CD4-positive, alpha-beta memory T cell (primary cell): ENCODE data around the gene PRR29. TPM values are rescaled to one million over a fixed set of nuclear protein-coding genes. Genes with fewer than 3 reads are reported as not detected.
A peak's percentile ranks its signal among the peaks of the same experiment; 100 is the strongest.

Experiments
- CTCF ChIA-PET: fragments of 350-600 bp; sonication (Branson Sonifier 250); formaldehyde crosslinking; loops from one replicate; lab custom pipeline; 2021; ENCODE audit warnings: inconsistent platforms; ENCODE audit not compliant: partially characterized antibody; lab: Charles Lee
- POLR2A ChIA-PET: fragments of 350-600 bp; sonication (Branson Sonifier 250); formaldehyde crosslinking; loops from one replicate; lab custom pipeline; 2021; ENCODE audit not compliant: partially characterized antibody; lab: Charles Lee
- DNase-seq, 5 donors: peaks; one replicate each; pipeline versions ENCODE4 v3.0.0 to v3.0.0-alpha.2; 2020 to 2022; ENCODE audit warnings: mixed read lengths in 1 of 5
- H3K27ac ChIP-seq: one replicate; pipeline ENCODE4 v1.7.0; 2013; ENCODE audit warnings: low read depth, low read length
- H3K27me3 ChIP-seq: 2 replicates; pipeline ENCODE4 v1.7.0; 2013; ENCODE audit warnings: mild to moderate bottlenecking, low read length, moderate library complexity; ENCODE audit not compliant: insufficient read depth
- H3K36me3 ChIP-seq: 2 replicates; pipeline ENCODE4 v1.7.0; 2013; ENCODE audit warnings: mild to moderate bottlenecking, low read length, moderate library complexity; ENCODE audit not compliant: insufficient read depth
- H3K4me1 ChIP-seq: 2 replicates; pipeline ENCODE4 v1.7.0; 2013; ENCODE audit warnings: mild to moderate bottlenecking, low read length, moderate library complexity; ENCODE audit not compliant: insufficient read depth
- H3K4me3 ChIP-seq, 2 donors: one replicate each; pipeline ENCODE4 v1.7.0; 2013; ENCODE audit warnings: low read length in 2 of 2, mild to moderate bottlenecking in 1 of 2
- H3K9me3 ChIP-seq, 2 donors: one replicate each; pipeline ENCODE4 v1.7.0; 2013; ENCODE audit warnings: low read length in 2 of 2, control low read depth in 1 of 2; ENCODE audit not compliant: control insufficient read depth in 1 of 2
- H3K27ac Mint-ChIP-seq, 7 donors: one replicate each; pipeline ENCODE4 v1.8.0; 2020 to 2021; ENCODE audit warnings: mixed read lengths in 7 of 7, mild to moderate bottlenecking in 6 of 7, inconsistent platforms in 3 of 7, moderate library complexity in 3 of 7
- H3K27me3 Mint-ChIP-seq, 2 donors: one replicate each; pipeline ENCODE4 v1.8.0; 2020 to 2021; ENCODE audit warnings: mixed read lengths in 2 of 2
- H3K36me3 Mint-ChIP-seq, 2 donors: one replicate each; pipeline ENCODE4 v1.8.0; 2020 to 2021; ENCODE audit warnings: mixed read lengths in 2 of 2, inconsistent platforms in 1 of 2, mild to moderate bottlenecking in 1 of 2
- H3K4me1 Mint-ChIP-seq, 4 donors: one replicate each; pipeline ENCODE4 v1.8.0; 2020 to 2021; ENCODE audit warnings: mixed read lengths in 4 of 4, mild to moderate bottlenecking in 1 of 4
- H3K4me3 Mint-ChIP-seq, 8 donors: one replicate each; pipeline ENCODE4 v1.8.0; 2020 to 2021; ENCODE audit warnings: mixed read lengths in 8 of 8, mild to moderate bottlenecking in 7 of 8, moderate library complexity in 6 of 8, inconsistent platforms in 3 of 8
- H3K9me3 Mint-ChIP-seq, 8 donors: one replicate each; pipeline ENCODE4 v1.8.0; 2020 to 2021; ENCODE audit warnings: mixed read lengths in 8 of 8, mild to moderate bottlenecking in 5 of 8, inconsistent platforms in 3 of 8, moderate library complexity in 1 of 8
- intact Hi-C: fragments of 100-400 bp; cut with micrococcal nuclease; formaldehyde crosslinking; loops from one replicate; pipeline ENCODE4 v1.15.1; 2023
- polyA plus RNA-seq, 2 donors: library from polyadenylated mRNA; unstranded; fragments of 300-500 nt; fragmentation: Illumina TruSeq; gene quantifications; one replicate each; pipeline ENCODE4 v1.2.3, GENCODE V29; 2021
- total RNA-seq, 2 experiments: library from RNA; stranded (reverse); gene quantifications; one replicate each; pipeline ENCODE4 v1.2.3, GENCODE V29; 2021

The PRR29 gene
- total and polyA plus RNA-seq, 4 experiments from 2014 or later, result 0.19 to 6.0 (median 3.3) TPM

GRCh38 chr17:63983320-63983719 is 14.8 kb upstream of the PRR29 start:
- Mint-ChIP-seq H3K36me3 (peaks cover 2 to 4% of the 10 kb centered on the region in 2 donors), H3K4me3 (no peak overlapping the region), H3K9me3 (peaks cover 2 to 14% (median 8%) of the 10 kb centered on the region in 8 donors), H3K27me3 (peaks cover 0 to 2% of the 10 kb centered on the region in 2 donors), H3K27ac (no peak overlapping the region), H3K4me1 (peaks cover 12 to 24% (median 17%) of the 10 kb centered on the region in 4 donors)
- Histone ChIP-seq H3K9me3 (no peaks in the 10 kb centered on the region), H3K4me1 (peaks cover 15% of the 10 kb centered on the region), H3K36me3 (no peaks in the 10 kb centered on the region), H3K27ac (no peak overlapping the region), H3K27me3 (no peaks in the 10 kb centered on the region), H3K4me3 (no peak overlapping the region)
- DNase-seq, result no peak
- ChIA-PET CTCF (interaction anchor here (0.7 to 32.9 kb wide), 6 partner anchors 9 to 78 kb away, joined by 3 to 556 read pairs (median 4); partner anchors contain the start of genes CD79B and ICAM2), POLR2A (interaction anchor here (0.9 to 3.3 kb wide), 2 partner anchors 9 to 38 kb away, joined by 3 to 37 read pairs; partner anchors contain the start of gene ICAM2)
- intact Hi-C loops, result no loop called here

- Mint-ChIP-seq H3K4me3 (peak overlapping the region in 1 of 8 donors; percentile 39), H3K9me3 (peaks cover 2 to 14% (median 8%) of the 10 kb centered on the region in 8 donors), H3K36me3 (peaks cover 2 to 4% of the 10 kb centered on the region in 2 donors), H3K27me3 (peaks cover 0 to 2% of the 10 kb centered on the region in 2 donors), H3K27ac (peak overlapping the region in 1 of 7 donors; percentile 98), H3K4me1 (peaks cover 12 to 24% (median 17%) of the 10 kb centered on the region in 4 donors)
- Histone ChIP-seq H3K4me3 (no peak overlapping the region), H3K4me1 (peaks cover 15% of the 10 kb centered on the region), H3K27ac (no peak overlapping the region), H3K9me3 (no peaks in the 10 kb centered on the region), H3K36me3 (no peaks in the 10 kb centered on the region), H3K27me3 (no peaks in the 10 kb centered on the region)
- intact Hi-C loops, result no loop called here
- ChIA-PET POLR2A (interaction anchor here (1.3 to 4.9 kb wide), 8 partner anchors 9 to 162 kb away, joined by 5 to 37 read pairs (median 12); partner anchors contain the start of genes ICAM2 and PRR29), CTCF (interaction anchor here (1.0 to 32.9 kb wide), 6 partner anchors 11 to 79 kb away, joined by 3 to 556 read pairs (median 13); partner anchors contain the start of genes GH1 and ICAM2)
- no peak for DNase-seq
These were observed 13.9 kb upstream of the PRR29 start for GRCh38 chr17:63984236-63984635.

- Mint-ChIP-seq H3K27me3 (peaks cover 0 to 2% of the 10 kb centered on the region in 2 donors), H3K9me3 (peaks cover 2 to 14% (median 8%) of the 10 kb centered on the region in 8 donors), H3K36me3 (peaks cover 2 to 4% of the 10 kb centered on the region in 2 donors), H3K27ac (peak overlapping the region; percentile 61 to 98 (median 87)), H3K4me1 (peaks cover 16 to 29% (median 19%) of the 10 kb centered on the region in 4 donors), H3K4me3 (peak overlapping the region in 5 of 8 donors; percentile 10 to 86 (median 47))
- Histone ChIP-seq H3K27ac (no peak overlapping the region), H3K36me3 (no peaks in the 10 kb centered on the region), H3K4me3 (no peak overlapping the region), H3K4me1 (peaks cover 18% of the 10 kb centered on the region), H3K27me3 (no peaks in the 10 kb centered on the region), H3K9me3 (no peaks in the 10 kb centered on the region)
- intact Hi-C loops, result loop anchor here (5.0 kb wide), 1 partner anchor 38 kb away; no protein-coding TSS in a partner anchor
- ChIA-PET CTCF (interaction anchor here (1.0 to 32.9 kb wide), 13 partner anchors 9 to 151 kb away, joined by 3 to 556 read pairs (median 6); partner anchors contain the start of genes GH1 and ICAM2), POLR2A (interaction anchor here (0.8 to 4.9 kb wide), 15 partner anchors 9 to 161 kb away, joined by 3 to 37 read pairs (median 5); partner anchors contain the start of genes CD79B, ERN1, ICAM2 and PRR29)
- DNase-seq, result peak; percentile 46 to 86 (median 70)
These were observed 13.3 kb upstream of the PRR29 start for GRCh38 chr17:63984651-63985386.

- peak overlapping the region in 5 of 8 donors; percentile 10 to 86 (median 47) for H3K4me3 Mint-ChIP-seq
- no peaks in the 10 kb centered on the region for H3K27me3 ChIP-seq
- peaks cover 2 to 14% (median 8%) of the 10 kb centered on the region in 8 donors for H3K9me3 Mint-ChIP-seq
- DNase-seq, result no peak
- H3K9me3 ChIP-seq, result no peaks in the 10 kb centered on the region
- peaks cover 25% of the 10 kb centered on the region for H3K4me1 ChIP-seq
- ChIA-PET CTCF (interaction anchor here (1.1 to 32.9 kb wide), 13 partner anchors 10 to 150 kb away, joined by 3 to 556 read pairs (median 6); partner anchors contain the start of genes GH1 and ICAM2), POLR2A (interaction anchor here (0.8 to 4.9 kb wide), 15 partner anchors 9 to 160 kb away, joined by 3 to 37 read pairs (median 5); partner anchors contain the start of genes CD79B, ERN1, ICAM2 and PRR29)
- H3K36me3 ChIP-seq, result no peaks in the 10 kb centered on the region
- no peak overlapping the region for H3K4me3 ChIP-seq
- H3K4me1 Mint-ChIP-seq, result peaks cover 21 to 37% (median 27%) of the 10 kb centered on the region in 4 donors
- H3K27ac Mint-ChIP-seq, result peak overlapping the region; percentile 61 to 98 (median 87)
- intact Hi-C loops, result loop anchor here (5.0 kb wide), 1 partner anchor 38 kb away; no protein-coding TSS in a partner anchor
- H3K27ac ChIP-seq, result no peak overlapping the region
- H3K36me3 Mint-ChIP-seq, result peaks cover 2 to 4% of the 10 kb centered on the region in 2 donors
- H3K27me3 Mint-ChIP-seq, result peaks cover 0 to 2% of the 10 kb centered on the region in 2 donors
These were observed 12.6 kb upstream of the PRR29 start for GRCh38 chr17:63985387-63986140.

GRCh38 chr17:63986821-63987220 is 11.3 kb upstream of the PRR29 start:
- H3K9me3 ChIP-seq, result no peaks in the 10 kb centered on the region
- peaks cover 34% of the 10 kb centered on the region for H3K4me1 ChIP-seq
- H3K9me3 Mint-ChIP-seq, result peaks cover 2 to 10% (median 8%) of the 10 kb centered on the region in 8 donors
- ChIA-PET POLR2A (interaction anchor here (2.8 to 4.9 kb wide), 2 partner anchors 8 to 39 kb away, joined by 14 to 32 read pairs; no protein-coding TSS in a partner anchor), CTCF (interaction anchor here (0.7 to 32.9 kb wide), 11 partner anchors 9 to 315 kb away, joined by 3 to 556 read pairs (median 5); partner anchors contain the start of genes GH1, ICAM2 and PRR29)
- DNase-seq, result no peak
- peak overlapping the region in 1 of 8 donors; percentile 25 for H3K4me3 Mint-ChIP-seq
- no peak overlapping the region for H3K27ac ChIP-seq
- H3K4me1 Mint-ChIP-seq, result peaks cover 26 to 48% (median 35%) of the 10 kb centered on the region in 4 donors
- H3K36me3 Mint-ChIP-seq, result peaks cover 2 to 4% of the 10 kb centered on the region in 2 donors
- no peaks in the 10 kb centered on the region for H3K36me3 ChIP-seq
- peaks cover 0 to 2% of the 10 kb centered on the region in 2 donors for H3K27me3 Mint-ChIP-seq
- no peak overlapping the region for H3K4me3 ChIP-seq
- intact Hi-C loops, result loop anchor here (5.0 kb wide), 1 partner anchor 40 kb away; no protein-coding TSS in a partner anchor
- peak overlapping the region in 5 of 7 donors; percentile 53 to 98 (median 75) for H3K27ac Mint-ChIP-seq
- H3K27me3 ChIP-seq, result no peaks in the 10 kb centered on the region
